Breast epithelium (tissue), 4 donors: Measurements from ENCODE around the gene CCDC9. TPM values are rescaled to one million over a fixed set of nuclear protein-coding genes. Genes with fewer than 3 reads are reported as not detected.

ENCODE experiments used
- DNase-seq, 2 donors: peaks; one replicate each; pipeline ENCODE4 v3.0.0-alpha.2; 2019; ENCODE audit warnings: low spot score in 2 of 2
- H3K27ac ChIP-seq, 2 donors: fragments of 200-600 bp; sonication (generic) in 1 of 2; one replicate each; pipeline ENCODE4 v1.5.1; 2016 to 2019; ENCODE audit warnings: mild to moderate bottlenecking in 1 of 2
- H3K27me3 ChIP-seq, 2 donors: fragments of 200-600 bp; sonication (generic) in 1 of 2; one replicate each; pipeline versions ENCODE4 v1.5.1 to v1.6.0; 2017 to 2019; ENCODE audit warnings: control low read depth in 1 of 2, mild to moderate bottlenecking in 1 of 2
- H3K36me3 ChIP-seq: fragments of 200-600 bp; one replicate; pipeline ENCODE4 v1.5.1; 2019
- H3K4me1 ChIP-seq, 2 donors: fragments of 200-600 bp; sonication (generic); one replicate each; pipeline ENCODE4 v1.5.1; 2016 to 2019; ENCODE audit warnings: control low read depth in 1 of 2
- H3K4me3 ChIP-seq, 3 donors: fragments of 200-600 bp; sonication (generic); 1 replicate in 2 of 3; 2 replicates in 1 of 3; pipeline ENCODE4 v1.5.1; 2016 to 2019; ENCODE audit warnings: mild to moderate bottlenecking in 3 of 3, moderate library complexity in 2 of 3
- H3K9me3 ChIP-seq, 2 donors: fragments of 200-600 bp; sonication (generic) in 1 of 2; one replicate each; pipeline ENCODE4 v1.5.1; 2016 to 2019; ENCODE audit warnings: control low read depth in 1 of 2
- CTCF ChIP-seq, 3 donors: fragments of 450-650 bp; IDR thresholded peaks; one replicate each; pipeline ENCODE4 v1.5.1; 2016 to 2017; ENCODE audit warnings: antibody characterized with exemption in 3 of 3, mild to moderate bottlenecking in 3 of 3, moderate library complexity in 3 of 3
- POLR2A ChIP-seq: fragments of 450-650 bp; IDR thresholded peaks from one replicate; pipeline ENCODE4 v1.6.1; 2016; ENCODE audit warnings: antibody characterized with exemption, mild to moderate bottlenecking, moderate library complexity
- POLR2AphosphoS5 ChIP-seq, 3 donors: sonication (generic); formaldehyde crosslinking; IDR thresholded peaks; one replicate each; pipeline ENCODE4 v1.6.1; 2017; ENCODE audit warnings: antibody characterized with exemption in 3 of 3
- intact Hi-C: fragments of 100-400 bp; cut with DNase I; formaldehyde crosslinking; loops from one replicate; pipeline ENCODE4 v1.15.1; 2023; ENCODE audit warnings: low total_unique reads
- total RNA-seq, 3 donors: library from RNA; depleted of rRNA; stranded (reverse); fragments of >200 nt; gene quantifications; one replicate each; pipeline ENCODE4 v1.1.0, GENCODE V29; 2016

Gene CCDC9
- total RNA-seq, 3 donors from 2014 or later, result 9.4 to 15.1 (median 14.8) TPM

- TF ChIP-seq POLR2AphosphoS5 (IDR thresholded peaks at IDR 0.05) (peak in 1 of 3 donors; percentile 69), POLR2A (no peak)
These were observed 23.7 kb upstream of the CCDC9 start for GRCh38 chr19:47232422-47233211.

GRCh38 chr19:47236072-47236675, 20.2 kb upstream of the CCDC9 start:
- intact Hi-C loops, result no loop called here
- Histone ChIP-seq H3K4me3 (no peak overlapping the region), H3K36me3 (no peaks in the 10 kb centered on the region), H3K4me1 (peaks cover 0 to under 1% of the 10 kb centered on the region in 2 donors), H3K9me3 (no peaks in the 10 kb centered on the region), H3K27me3 (no peaks in the 10 kb centered on the region), H3K27ac (no peak overlapping the region)
- DNase-seq, result no peak
- TF ChIP-seq CTCF (IDR thresholded peaks at IDR 0.05), result no peak
- no peak for TF ChIP-seq POLR2AphosphoS5 (IDR thresholded peaks at IDR 0.05)
- TF ChIP-seq POLR2A, result no peak

More at GRCh38 chr19:47232422-47233211, 23.7 kb upstream of the CCDC9 start:
- Histone ChIP-seq H3K9me3 (no peaks in the 10 kb centered on the region), H3K36me3 (no peaks in the 10 kb centered on the region), H3K27ac (peak overlapping the region; percentile 99 to 100), H3K27me3 (no peaks in the 10 kb centered on the region), H3K4me1 (peaks cover 0 to 7% of the 10 kb centered on the region in 2 donors), H3K4me3 (peak overlapping the region; percentile 26 to 99 (median 98))
- intact Hi-C loops, result loop anchor here (1.0 kb wide), 1 partner anchor 15 kb away; no protein-coding TSS in a partner anchor
- peak in 1 of 2 donors; percentile 67 for DNase-seq

- Histone ChIP-seq H3K4me3 (peak overlapping the region in 2 of 3 donors; percentile 43 to 62), H3K27ac (peak overlapping the region in 1 of 2 donors; percentile 17), H3K36me3 (no peaks in the 10 kb centered on the region), H3K9me3 (no peaks in the 10 kb centered on the region), H3K27me3 (no peaks in the 10 kb centered on the region), H3K4me1 (peaks cover 0 to 17% of the 10 kb centered on the region in 2 donors)
- TF ChIP-seq POLR2AphosphoS5 (IDR thresholded peaks at IDR 0.05) (no peak), CTCF (IDR thresholded peaks at IDR 0.05) (no peak), POLR2A (no peak)
- DNase-seq, result no peak
- intact Hi-C loops, result no loop called here
These were observed 17.2 kb upstream of the CCDC9 start for GRCh38 chr19:47239152-47239551.

GRCh38 chr19:47239610-47240296, 16.6 kb upstream of the CCDC9 start:
- Histone ChIP-seq H3K4me1 (peaks cover 0 to 20% of the 10 kb centered on the region in 2 donors), H3K9me3 (no peaks in the 10 kb centered on the region), H3K27ac (peak overlapping the region in 1 of 2 donors; percentile 17), H3K27me3 (no peaks in the 10 kb centered on the region), H3K4me3 (peak overlapping the region in 2 of 3 donors; percentile 43 to 62), H3K36me3 (no peaks in the 10 kb centered on the region)
- intact Hi-C loops, result no loop called here
- no peak for TF ChIP-seq POLR2A
- TF ChIP-seq CTCF (IDR thresholded peaks at IDR 0.05), result no peak
- no peak for TF ChIP-seq POLR2AphosphoS5 (IDR thresholded peaks at IDR 0.05)
- peak in 1 of 2 donors; percentile 48 for DNase-seq

GRCh38 chr19:47240556-47240955, 15.8 kb upstream of the CCDC9 start:
- intact Hi-C loops, result no loop called here
- Histone ChIP-seq H3K27ac (no peak overlapping the region), H3K27me3 (no peaks in the 10 kb centered on the region), H3K36me3 (no peaks in the 10 kb centered on the region), H3K4me3 (peak overlapping the region in 1 of 3 donors; percentile 51), H3K9me3 (no peaks in the 10 kb centered on the region), H3K4me1 (peaks cover 0 to 20% of the 10 kb centered on the region in 2 donors)
- DNase-seq, result no peak
- TF ChIP-seq POLR2AphosphoS5 (IDR thresholded peaks at IDR 0.05), result no peak
- TF ChIP-seq CTCF (IDR thresholded peaks at IDR 0.05), result no peak
- TF ChIP-seq POLR2A, result no peak
